ENCODE data around the gene CTNNA1.
"Not testable (repeated sequence)": the region's sequence is repeated elsewhere in the genome, so short reads cannot be mapped to it uniquely, and the experiment has no call there.

CTNNA1 gene

GRCh38 chr5:138725818-138726416, 27.3 kb upstream of the CTNNA1 start:
- H3K9ac ChIP-seq (ENCODE audit: low read depth, low read length, poor library complexity, severe bottlenecking), result no peak overlapping the region
- H4K20me1 ChIP-seq (ENCODE audit: insufficient read depth, low read length, poor library complexity, severe bottlenecking), result no peaks in the 10 kb centered on the region
- no peak overlapping the region for H2AFZ ChIP-seq (ENCODE audit: low read length)
- H3K79me2 ChIP-seq (ENCODE audit: insufficient read depth, low read length), result no peaks in the 10 kb centered on the region
- H3K4me3 ChIP-seq (ENCODE audit: low read length, poor library complexity, severe bottlenecking), result no peak overlapping the region
- no peaks in the 10 kb centered on the region for H3K4me1 ChIP-seq (ENCODE audit: insufficient read depth, low read length, poor library complexity, severe bottlenecking)
- TF ChIP-seq CTCF (conservative IDR thresholded peaks at IDR 0.05; ENCODE audit: low read length) (no peak), EZH2phosphoT487 (IDR thresholded peaks at IDR 0.05; ENCODE audit: borderline replicate concordance) (no peak)
- no peaks in the 10 kb centered on the region for H3K9me3 ChIP-seq (ENCODE audit: insufficient read depth, low read depth, low read length)
- H3K36me3 ChIP-seq (ENCODE audit: insufficient read depth, low read length), result no peaks in the 10 kb centered on the region
- no peaks in the 10 kb centered on the region for H3K9me2 ChIP-seq (replicated peaks; ENCODE audit: low read depth, low read length)
- H3F3A ChIP-seq (ENCODE audit: low read depth), result no peaks in the 10 kb centered on the region
- H3K27me3 ChIP-seq (ENCODE audit: insufficient read depth, low read length, poor library complexity, severe bottlenecking), result no peaks in the 10 kb centered on the region
- H3K4me2 ChIP-seq (ENCODE audit: low read depth, low read length, poor library complexity, severe bottlenecking), result no peak overlapping the region

- Histone ChIP-seq H3K4me2 (ENCODE audit: low read depth, low read length, poor library complexity, severe bottlenecking) (no peak overlapping the region), H3K9me2 (replicated peaks; ENCODE audit: low read depth, low read length) (no peaks in the 10 kb centered on the region), H3F3A (ENCODE audit: low read depth) (no peaks in the 10 kb centered on the region), H4K20me1 (ENCODE audit: insufficient read depth, low read length, poor library complexity, severe bottlenecking) (no peaks in the 10 kb centered on the region), H3K9ac (ENCODE audit: low read depth, low read length, poor library complexity, severe bottlenecking) (no peak overlapping the region), H3K79me2 (ENCODE audit: insufficient read depth, low read length) (no peaks in the 10 kb centered on the region), H3K4me3 (ENCODE audit: low read length, poor library complexity, severe bottlenecking) (no peak overlapping the region), H3K36me3 (ENCODE audit: insufficient read depth, low read length) (no peaks in the 10 kb centered on the region), H3K9me3 (ENCODE audit: insufficient read depth, low read depth, low read length) (no peaks in the 10 kb centered on the region), H3K4me1 (ENCODE audit: insufficient read depth, low read length, poor library complexity, severe bottlenecking) (no peaks in the 10 kb centered on the region), H3K27me3 (ENCODE audit: insufficient read depth, low read length, poor library complexity, severe bottlenecking) (no peaks in the 10 kb centered on the region), H2AFZ (ENCODE audit: low read length) (no peak overlapping the region)
- TF ChIP-seq CTCF (conservative IDR thresholded peaks at IDR 0.05; ENCODE audit: low read length) (no peak), EZH2phosphoT487 (IDR thresholded peaks at IDR 0.05; ENCODE audit: borderline replicate concordance) (no peak)
These were observed 26.4 kb upstream of the CTNNA1 start for GRCh38 chr5:138726848-138727247.

GRCh38 chr5:138730496-138730895, 22.7 kb upstream of the CTNNA1 start:
- not testable (repeated sequence) for H3F3A ChIP-seq (ENCODE audit: low read depth); H3K9me2 ChIP-seq (replicated peaks; ENCODE audit: low read depth, low read length)

GRCh38 chr5:138732466-138732865, 20.8 kb upstream of the CTNNA1 start:
- Histone ChIP-seq H3K9ac (ENCODE audit: low read depth, low read length, poor library complexity, severe bottlenecking) (no peak overlapping the region), H4K20me1 (ENCODE audit: insufficient read depth, low read length, poor library complexity, severe bottlenecking) (no peaks in the 10 kb centered on the region), H3K36me3 (ENCODE audit: insufficient read depth, low read length) (no peaks in the 10 kb centered on the region), H3K9me2 (replicated peaks; ENCODE audit: low read depth, low read length) (no peaks in the 10 kb centered on the region), H3K4me3 (ENCODE audit: low read length, poor library complexity, severe bottlenecking) (no peak overlapping the region), H3F3A (ENCODE audit: low read depth) (no peaks in the 10 kb centered on the region), H3K4me1 (ENCODE audit: insufficient read depth, low read length, poor library complexity, severe bottlenecking) (no peaks in the 10 kb centered on the region), H3K79me2 (ENCODE audit: insufficient read depth, low read length) (no peaks in the 10 kb centered on the region), H2AFZ (ENCODE audit: low read length) (no peak overlapping the region), H3K9me3 (ENCODE audit: insufficient read depth, low read depth, low read length) (no peaks in the 10 kb centered on the region), H3K4me2 (ENCODE audit: low read depth, low read length, poor library complexity, severe bottlenecking) (no peak overlapping the region), H3K27me3 (ENCODE audit: insufficient read depth, low read length, poor library complexity, severe bottlenecking) (no peaks in the 10 kb centered on the region)
- TF ChIP-seq EZH2phosphoT487 (IDR thresholded peaks at IDR 0.05; ENCODE audit: borderline replicate concordance) (no peak), CTCF (conservative IDR thresholded peaks at IDR 0.05; ENCODE audit: low read length) (no peak)

More at GRCh38 chr5:138730496-138730895, 22.7 kb upstream of the CTNNA1 start:
- H3K4me3 ChIP-seq (ENCODE audit: low read length, poor library complexity, severe bottlenecking); H3K4me1 ChIP-seq (ENCODE audit: insufficient read depth, low read length, poor library complexity, severe bottlenecking); H3K4me2 ChIP-seq (ENCODE audit: low read depth, low read length, poor library complexity, severe bottlenecking); H3K9me3 ChIP-seq (ENCODE audit: insufficient read depth, low read depth, low read length); H3K36me3 ChIP-seq (ENCODE audit: insufficient read depth, low read length); H3K27me3 ChIP-seq (ENCODE audit: insufficient read depth, low read length, poor library complexity, severe bottlenecking); H3K79me2 ChIP-seq (ENCODE audit: insufficient read depth, low read length); H4K20me1 ChIP-seq (ENCODE audit: insufficient read depth, low read length, poor library complexity, severe bottlenecking); H2AFZ ChIP-seq (ENCODE audit: low read length); H3K9ac ChIP-seq (ENCODE audit: low read depth, low read length, poor library complexity, severe bottlenecking): not testable (repeated sequence)
